Esophagus muscularis mucosa (tissue), 4 donors: ENCODE measurements around the gene ARFGAP3. TPM values are rescaled to one million over a fixed set of nuclear protein-coding genes. Genes with fewer than 3 reads are reported as not detected.

ENCODE experiments used
- DNase-seq: peaks from one replicate; pipeline ENCODE4 v3.0.0-alpha.2; 2017; ENCODE audit errors: extremely low spot score
- H3K27ac ChIP-seq, 4 donors: fragments of 200-600 bp; sonication (generic); replicated peaks in 1 of 4; 1 replicate in 3 of 4; 2 replicates in 1 of 4; pipeline ENCODE4 v1.5.1; 2016 to 2019; ENCODE audit warnings: mild to moderate bottlenecking in 1 of 4
- H3K27me3 ChIP-seq, 4 donors: fragments of 200-600 bp; sonication (generic); one replicate each; pipeline versions ENCODE4 v1.5.1 to v1.6.0; 2016 to 2019
- H3K36me3 ChIP-seq, 4 donors: fragments of 200-600 bp; sonication (generic); one replicate each; pipeline ENCODE4 v1.5.1; 2016 to 2019
- H3K4me1 ChIP-seq, 4 donors: fragments of 200-600 bp; sonication (generic); one replicate each; pipeline ENCODE4 v1.5.1; 2016 to 2019
- H3K4me3 ChIP-seq, 4 donors: fragments of 200-600 bp; sonication (generic); 1 replicate in 2 of 4; 2 replicates in 2 of 4; pipeline ENCODE4 v1.5.1; 2016 to 2019; ENCODE audit warnings: mild to moderate bottlenecking in 4 of 4, moderate library complexity in 1 of 4
- H3K9me3 ChIP-seq, 4 donors: fragments of 200-600 bp; sonication (generic); 1 replicate in 3 of 4; 2 replicates in 1 of 4; pipeline ENCODE4 v1.5.1; 2016 to 2019
- EP300 ChIP-seq: sonication (generic); formaldehyde crosslinking; IDR thresholded peaks from one replicate; pipeline ENCODE4 v1.6.1; 2017; ENCODE audit warnings: antibody characterized with exemption
- POLR2A ChIP-seq: fragments of 450-650 bp; IDR thresholded peaks from one replicate; pipeline ENCODE4 v1.6.1; 2017; ENCODE audit warnings: antibody characterized with exemption, moderate library complexity, mild to moderate bottlenecking, low read depth
- POLR2AphosphoS5 ChIP-seq, 2 donors: sonication (generic); formaldehyde crosslinking; IDR thresholded peaks; one replicate each; pipeline ENCODE4 v1.6.1; 2017; ENCODE audit warnings: antibody characterized with exemption in 2 of 2
- WGBS: methylation state at CpG from one replicate; pipeline ENCODE4 v1.1.5; 2018; 5-methylcytosine and 5-hydroxymethylcytosine counted together
- intact Hi-C: fragments of 100-400 bp; cut with DNase I; formaldehyde crosslinking; loops from one replicate; pipeline ENCODE4 v1.15.1; 2023
- total RNA-seq, 4 donors: library from RNA; depleted of rRNA; stranded (reverse); fragments of >200 nt; gene quantifications; one replicate each; pipeline versions ENCODE4 v1.1.0 to v1.2.1, GENCODE V29; 2016
- TF ChIP-seq, protein P1 (sequence below), 3 experiments: fragments of 200-600 bp in 2 of 3; fragments of 450-650 bp in 1 of 3; sonication (generic) in 2 of 3; IDR thresholded peaks; one replicate each; pipeline ENCODE4 v1.5.1; 2017 to 2019; ENCODE audit warnings: antibody characterized with exemption in 3 of 3, mild to moderate bottlenecking in 2 of 3, moderate library complexity in 1 of 3

The ARFGAP3 gene
- total RNA-seq, 4 donors from 2014 or later = 38.8 to 63.5 (median 41.4) TPM

DNA sequence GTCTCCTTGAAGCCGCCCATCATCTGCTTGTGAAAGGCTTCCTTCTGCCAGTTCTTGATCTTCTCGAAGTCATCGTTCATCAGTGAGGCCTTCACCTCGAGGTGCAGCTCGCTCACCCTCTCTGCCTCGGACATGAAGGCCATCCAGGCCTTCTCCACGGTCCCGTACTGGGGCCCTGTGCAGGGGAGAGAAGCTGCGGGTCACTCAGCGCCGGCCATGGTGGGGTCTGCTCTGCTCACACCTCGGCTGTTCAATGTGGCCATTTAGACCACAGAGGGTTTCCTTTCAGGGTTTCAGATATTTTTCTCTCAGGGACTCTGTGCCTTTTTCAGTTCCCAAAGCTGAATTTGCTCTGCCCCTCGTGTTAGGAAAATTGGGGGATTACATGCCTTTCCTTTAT, 33.9 kb upstream of the ARFGAP3 start:
- no peak overlapping the region for H3K27ac ChIP-seq
- H3K36me3 ChIP-seq = peaks cover 34 to 74% (median 70%) of the 10 kb centered on the region in 4 donors
- 95% methylated on average over 13 of the region's 13 CpGs for WGBS
- DNase-seq = no peak
- H3K4me1 ChIP-seq = peaks cover 37 to 48% (median 44%) of the 10 kb centered on the region in 4 donors
- H3K4me3 ChIP-seq = no peak overlapping the region
- H3K27me3 ChIP-seq = no peaks in the 10 kb centered on the region
- H3K9me3 ChIP-seq = no peaks in the 10 kb centered on the region
- TF ChIP-seq POLR2A = no peak
- TF ChIP-seq, protein P1, sequence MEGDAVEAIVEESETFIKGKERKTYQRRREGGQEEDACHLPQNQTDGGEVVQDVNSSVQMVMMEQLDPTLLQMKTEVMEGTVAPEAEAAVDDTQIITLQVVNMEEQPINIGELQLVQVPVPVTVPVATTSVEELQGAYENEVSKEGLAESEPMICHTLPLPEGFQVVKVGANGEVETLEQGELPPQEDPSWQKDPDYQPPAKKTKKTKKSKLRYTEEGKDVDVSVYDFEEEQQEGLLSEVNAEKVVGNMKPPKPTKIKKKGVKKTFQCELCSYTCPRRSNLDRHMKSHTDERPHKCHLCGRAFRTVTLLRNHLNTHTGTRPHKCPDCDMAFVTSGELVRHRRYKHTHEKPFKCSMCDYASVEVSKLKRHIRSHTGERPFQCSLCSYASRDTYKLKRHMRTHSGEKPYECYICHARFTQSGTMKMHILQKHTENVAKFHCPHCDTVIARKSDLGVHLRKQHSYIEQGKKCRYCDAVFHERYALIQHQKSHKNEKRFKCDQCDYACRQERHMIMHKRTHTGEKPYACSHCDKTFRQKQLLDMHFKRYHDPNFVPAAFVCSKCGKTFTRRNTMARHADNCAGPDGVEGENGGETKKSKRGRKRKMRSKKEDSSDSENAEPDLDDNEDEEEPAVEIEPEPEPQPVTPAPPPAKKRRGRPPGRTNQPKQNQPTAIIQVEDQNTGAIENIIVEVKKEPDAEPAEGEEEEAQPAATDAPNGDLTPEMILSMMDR (IDR thresholded peaks at IDR 0.05) = no peak
- TF ChIP-seq EP300 = no peak
- no peak for TF ChIP-seq POLR2AphosphoS5 (IDR thresholded peaks at IDR 0.05)
- intact Hi-C loops = no loop called here

DNA sequence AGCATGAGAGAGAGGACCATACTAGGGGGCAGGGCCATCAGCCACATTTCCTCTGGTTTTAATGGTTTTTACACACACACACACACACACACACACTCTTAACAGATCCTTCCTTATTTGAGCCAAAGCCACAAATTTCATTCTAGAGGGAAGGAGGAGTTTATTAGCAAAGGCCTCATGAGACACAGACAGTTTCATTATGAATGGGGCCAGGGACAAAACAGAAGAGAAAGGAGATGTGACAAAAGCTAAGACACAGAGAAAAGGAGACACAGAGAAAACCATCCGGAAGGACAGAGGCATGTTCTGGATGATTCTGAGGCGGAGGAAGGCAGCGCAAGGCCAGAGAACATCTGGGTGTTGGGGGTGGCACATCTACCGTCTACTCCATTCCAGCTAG, 32.2 kb upstream of the ARFGAP3 start:
- Histone ChIP-seq H3K27ac (no peak overlapping the region), H3K4me1 (peaks cover 24 to 39% (median 32%) of the 10 kb centered on the region in 4 donors), H3K36me3 (peaks cover 49 to 91% (median 87%) of the 10 kb centered on the region in 4 donors), H3K27me3 (no peaks in the 10 kb centered on the region), H3K9me3 (no peaks in the 10 kb centered on the region), H3K4me3 (no peak overlapping the region)
- no peak for DNase-seq
- 67% methylated on average over 4 of the region's 4 CpGs for WGBS
- intact Hi-C loops = no loop called here
- TF ChIP-seq, protein P1 (IDR thresholded peaks at IDR 0.05) = no peak
- TF ChIP-seq POLR2AphosphoS5 (IDR thresholded peaks at IDR 0.05) (no peak), POLR2A (no peak), EP300 (no peak)

DNA sequence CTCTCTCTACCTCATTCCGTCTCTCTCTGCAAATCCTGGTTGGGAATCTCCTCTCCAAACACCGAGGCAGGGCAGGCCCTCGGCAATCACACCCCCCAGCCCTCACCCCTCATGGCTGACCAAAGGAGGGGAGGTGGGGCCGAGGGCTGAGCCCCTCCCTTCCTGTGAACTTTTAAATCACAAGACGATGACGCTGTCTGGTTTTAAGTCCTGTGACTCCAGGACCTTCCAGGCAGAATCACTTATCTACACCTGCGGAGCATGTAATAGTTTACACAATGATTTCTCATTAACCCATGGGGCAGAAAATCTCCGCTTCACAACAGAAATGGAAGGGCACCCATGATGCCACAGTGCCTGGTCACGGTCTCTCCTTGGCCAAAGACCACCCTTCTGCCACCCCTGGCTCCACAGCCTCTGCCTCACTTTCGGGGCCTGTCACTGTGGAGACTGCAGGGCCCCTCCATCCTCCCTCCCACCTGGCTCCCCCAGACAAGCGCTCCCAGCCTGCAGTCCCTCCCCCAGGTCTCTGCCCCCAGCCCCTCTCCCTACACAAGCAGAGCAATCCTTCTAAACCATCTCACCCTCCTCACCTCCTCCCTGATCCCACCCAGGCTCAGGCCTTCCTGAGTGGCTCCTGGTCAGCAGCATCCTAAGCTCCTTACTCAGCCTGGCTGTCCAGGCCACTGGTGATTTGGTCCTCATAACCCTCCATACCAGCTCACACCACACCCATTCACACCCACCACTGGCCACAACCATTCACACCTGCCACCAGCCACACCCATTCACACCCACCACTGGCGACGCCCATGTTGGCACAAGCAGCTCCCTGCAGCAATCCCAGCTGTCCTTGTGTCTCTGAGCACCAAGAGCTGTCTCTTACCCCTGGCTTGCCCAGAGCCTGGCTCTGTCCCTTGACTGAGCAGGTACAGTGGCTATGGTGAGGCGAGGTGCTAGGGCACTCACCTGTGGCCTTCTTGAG, 30.7 kb upstream of the ARFGAP3 start:
- no peak overlapping the region for H3K4me3 ChIP-seq
- TF ChIP-seq POLR2A = no peak
- TF ChIP-seq POLR2AphosphoS5 (IDR thresholded peaks at IDR 0.05) = no peak
- no peak for TF ChIP-seq EP300
- TF ChIP-seq, protein P1 (IDR thresholded peaks at IDR 0.05) = no peak
- H3K36me3 ChIP-seq = peaks cover 64 to 100% (median 95%) of the 10 kb centered on the region in 4 donors
- H3K27ac ChIP-seq = no peak overlapping the region
- WGBS = 84% methylated on average over 14 of the region's 14 CpGs
- no peaks in the 10 kb centered on the region for H3K9me3 ChIP-seq
- H3K4me1 ChIP-seq = peaks cover 9 to 29% (median 19%) of the 10 kb centered on the region in 4 donors
- intact Hi-C loops = no loop called here
- no peaks in the 10 kb centered on the region for H3K27me3 ChIP-seq
- DNase-seq = no peak

DNA sequence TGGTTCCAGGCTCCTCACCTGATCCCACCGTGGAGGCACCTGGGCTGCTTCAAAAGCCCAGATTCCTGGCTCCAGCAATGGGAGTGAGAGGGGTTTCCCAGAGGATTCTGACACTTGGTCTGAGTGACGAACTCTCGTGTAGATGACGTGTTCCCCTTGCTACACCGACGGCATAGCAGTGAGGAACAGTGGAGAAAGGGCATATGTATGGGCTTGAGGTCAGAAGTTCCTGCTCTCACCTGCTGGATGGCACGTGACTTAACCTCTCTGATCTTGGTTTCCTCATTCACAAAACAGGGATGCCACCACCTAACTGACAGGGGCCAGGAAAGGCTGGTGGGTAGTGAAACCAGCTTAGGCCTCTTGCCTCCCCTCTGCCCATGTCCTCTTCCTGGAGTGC, 30.0 kb upstream of the ARFGAP3 start:
- Histone ChIP-seq H3K27me3 (no peaks in the 10 kb centered on the region), H3K9me3 (no peaks in the 10 kb centered on the region), H3K27ac (no peak overlapping the region), H3K4me3 (no peak overlapping the region), H3K36me3 (peaks cover 71 to 100% (median 96%) of the 10 kb centered on the region in 4 donors), H3K4me1 (peaks cover 2 to 24% (median 16%) of the 10 kb centered on the region in 4 donors)
- no peak for DNase-seq
- intact Hi-C loops = no loop called here
- WGBS = 88% methylated on average over 7 of the region's 7 CpGs
- no peak for TF ChIP-seq POLR2AphosphoS5 (IDR thresholded peaks at IDR 0.05)

DNA sequence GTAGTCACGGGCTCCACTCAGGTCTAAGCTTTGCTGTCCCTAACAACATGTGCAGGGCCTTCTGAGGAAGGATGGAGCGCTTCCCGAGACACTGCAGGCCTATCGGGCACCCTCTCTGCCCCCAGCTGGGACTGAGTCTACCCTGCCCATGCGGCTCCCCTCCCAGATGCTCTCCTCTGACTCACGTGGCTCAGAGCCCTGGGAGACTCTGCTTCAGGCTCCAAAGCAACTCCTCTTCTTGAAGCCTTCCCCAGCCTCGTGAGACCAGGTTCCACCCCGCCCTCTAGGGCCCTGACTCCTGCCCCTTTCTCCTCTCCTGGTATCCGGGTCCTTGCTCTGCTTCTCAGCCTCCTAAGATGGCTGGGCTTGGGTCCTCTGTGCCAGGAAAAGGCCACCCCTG, 28.4 kb upstream of the ARFGAP3 start:
- intact Hi-C loops = no loop called here
- peaks cover 70 to 100% (median 99%) of the 10 kb centered on the region in 4 donors for H3K36me3 ChIP-seq
- peak overlapping the region in 2 of 4 donors; percentile 3 to 18 for H3K27ac ChIP-seq
- H3K9me3 ChIP-seq = no peaks in the 10 kb centered on the region
- WGBS = 73% methylated on average over 8 of the region's 9 CpGs
- H3K4me1 ChIP-seq = peaks cover 0 to 20% (median 12%) of the 10 kb centered on the region in 4 donors
- H3K27me3 ChIP-seq = no peaks in the 10 kb centered on the region
- no peak for DNase-seq
- TF ChIP-seq POLR2A = no peak
- TF ChIP-seq, protein P1 (IDR thresholded peaks at IDR 0.05) = no peak
- no peak for TF ChIP-seq EP300
- TF ChIP-seq POLR2AphosphoS5 (IDR thresholded peaks at IDR 0.05) = no peak
- no peak overlapping the region for H3K4me3 ChIP-seq
